Measurements from ENCODE around the gene NINJ1. TPM values are rescaled to one million over a fixed set of nuclear protein-coding genes. Genes with fewer than 3 reads are reported as not detected.

The NINJ1 gene
- total and polyA plus RNA-seq, 8 donors, result 9.3 to 153 (median 34.6) TPM

GRCh38 chr9:93093877-93094657, 40.0 kb downstream of the NINJ1 start:
- DNase-seq, result peak in 1 of 2 donors; percentile 22
- intact Hi-C loops (cut with DNase I; ENCODE audit: low total_unique reads), result no loop called here
- H3K9me3 ChIP-seq, result peaks cover 0 to 13% (median 0%) of the 10 kb centered on the region in 4 donors
- 65 to 86% (median 70%) methylated on average over 6 to 7 of the region's 7 CpGs for WGBS, 5 donors
- no peak for TF ChIP-seq CTCF (IDR thresholded peaks at IDR 0.05)
- TF ChIP-seq POLR2A (IDR thresholded peaks at IDR 0.05), result no peak
- TF ChIP-seq EP300 (IDR thresholded peaks at IDR 0.05), result no peak
- no peak for TF ChIP-seq POLR2AphosphoS5 (IDR thresholded peaks at IDR 0.05)
- no peaks in the 10 kb centered on the region for H3K27me3 ChIP-seq
- peak overlapping the region; percentile 3 to 98 (median 97) for H3K27ac ChIP-seq
- H3K4me3 ChIP-seq, result no peak overlapping the region
- H3K36me3 ChIP-seq, result no peaks in the 10 kb centered on the region
- peaks cover 27 to 53% (median 50%) of the 10 kb centered on the region in 4 donors for H3K4me1 ChIP-seq

- WGBS, 5 donors, result 38 to 59% (median 48%) methylated on average over 6 to 11 of the region's 11 CpGs
- H3K27ac ChIP-seq, result peak overlapping the region in 4 of 5 donors; percentile 10 to 98 (median 96)
- H3K4me3 ChIP-seq, result no peak overlapping the region
- H3K9me3 ChIP-seq, result peaks cover 0 to 13% (median 0%) of the 10 kb centered on the region in 4 donors
- H3K27me3 ChIP-seq, result no peaks in the 10 kb centered on the region
- H3K4me1 ChIP-seq, result peaks cover 23 to 46% (median 42%) of the 10 kb centered on the region in 4 donors
- H3K36me3 ChIP-seq, result no peaks in the 10 kb centered on the region
- TF ChIP-seq EP300 (IDR thresholded peaks at IDR 0.05) (no peak), POLR2AphosphoS5 (IDR thresholded peaks at IDR 0.05) (no peak), POLR2A (IDR thresholded peaks at IDR 0.05) (no peak), CTCF (IDR thresholded peaks at IDR 0.05) (no peak)
- intact Hi-C loops (cut with DNase I; ENCODE audit: low total_unique reads), result no loop called here
- peak in 1 of 2 donors; percentile 65 for DNase-seq
These were observed 40.7 kb downstream of the NINJ1 start for GRCh38 chr9:93093127-93093876.

- DNase-seq, result peak in 1 of 2 donors; percentile 7
- WGBS, 5 donors, result 78 to 89% (median 83%) methylated on average over 7 of the region's 7 CpGs
- H3K27ac ChIP-seq, result peak overlapping the region in 4 of 5 donors; percentile 7 to 98 (median 96)
- no peaks in the 10 kb centered on the region for H3K27me3 ChIP-seq
- no peaks in the 10 kb centered on the region for H3K36me3 ChIP-seq
- intact Hi-C loops (cut with DNase I; ENCODE audit: low total_unique reads), result no loop called here
- H3K4me1 ChIP-seq, result peaks cover 14 to 37% (median 33%) of the 10 kb centered on the region in 4 donors
- no peak overlapping the region for H3K4me3 ChIP-seq
- TF ChIP-seq POLR2A (IDR thresholded peaks at IDR 0.05) (no peak), EP300 (IDR thresholded peaks at IDR 0.05) (no peak), POLR2AphosphoS5 (IDR thresholded peaks at IDR 0.05) (no peak), CTCF (IDR thresholded peaks at IDR 0.05) (no peak)
- peaks cover 0 to 13% (median 0%) of the 10 kb centered on the region in 4 donors for H3K9me3 ChIP-seq
These were observed 41.6 kb downstream of the NINJ1 start for GRCh38 chr9:93092251-93092991.
